Karpas-422 (cell line): Measurements from ENCODE around the gene NAA20. TPM values are rescaled to one million over a fixed set of nuclear protein-coding genes. Genes with fewer than 3 reads are reported as not detected.

Experiments
- DNase-seq: peaks from one replicate; pipeline ENCODE4 v3.0.0-alpha.2; 2015
- H2AFZ ChIP-seq: fragments of 200-600 bp; sonication (generic); 2 replicates; pipeline ENCODE4 v1.6.1; 2014; ENCODE audit warnings: antibody characterized with exemption, low read length, mixed read lengths
- H3K27ac ChIP-seq: fragments of 200-600 bp; sonication (generic); 2 replicates; pipeline ENCODE4 v1.5.1; 2014; ENCODE audit warnings: mild to moderate bottlenecking, low read length, moderate library complexity
- H3K27me3 ChIP-seq: fragments of 200-600 bp; sonication (generic); 2 replicates; pipeline ENCODE4 v1.6.1; 2014; ENCODE audit warnings: low read length, mixed read lengths
- H3K36me3 ChIP-seq: fragments of 200-600 bp; sonication (generic); 2 replicates; pipeline ENCODE4 v1.6.1; 2014; ENCODE audit warnings: low read length, mixed read lengths; ENCODE audit not compliant: insufficient read depth
- H3K4me1 ChIP-seq: fragments of 200-600 bp; sonication (generic); 2 replicates; pipeline ENCODE4 v1.6.1; 2014; ENCODE audit warnings: mild to moderate bottlenecking, low read length, mixed read lengths
- H3K4me2 ChIP-seq: fragments of 200-600 bp; sonication (generic); 2 replicates; pipeline ENCODE4 v1.6.1; 2014; ENCODE audit warnings: low read length, low read depth, mild to moderate bottlenecking; ENCODE audit not compliant: poor library complexity, severe bottlenecking
- H3K4me3 ChIP-seq: fragments of 200-600 bp; sonication (generic); 2 replicates; pipeline ENCODE4 v1.5.1; 2014; ENCODE audit warnings: mild to moderate bottlenecking, antibody characterized with exemption, low read length, mixed read lengths
- H3K79me2 ChIP-seq: fragments of 200-600 bp; sonication (generic); 2 replicates; pipeline ENCODE4 v1.6.1; 2014; ENCODE audit warnings: mild to moderate bottlenecking, low read length, mixed read lengths
- H3K9ac ChIP-seq: fragments of 200-600 bp; sonication (generic); 2 replicates; pipeline ENCODE4 v1.6.0; 2014; ENCODE audit warnings: low read length
- H3K9me2 ChIP-seq: fragments of 200-600 bp; sonication (generic), shearing (Covaris generic); replicated peaks from 2 replicates; pipeline ENCODE4 v1.6.0; 2014; ENCODE audit warnings: mild to moderate bottlenecking, low read length, moderate library complexity; ENCODE audit not compliant: insufficient read depth
- H3K9me3 ChIP-seq: fragments of 300-700, 200-600 bp; sonication (generic); 2 replicates; pipeline ENCODE4 v1.6.1; 2014; ENCODE audit warnings: low read length, mixed read lengths
- H4K20me1 ChIP-seq: fragments of 200-600 bp; sonication (generic); 2 replicates; pipeline ENCODE4 v1.6.1; 2014; ENCODE audit warnings: mild to moderate bottlenecking, antibody characterized with exemption, low read length, low read depth; ENCODE audit not compliant: insufficient read depth
- total RNA-seq: library from RNA; depleted of rRNA; stranded (reverse); fragments of >200 nt; shearing (Covaris generic); gene quantifications from 2 replicates; pipeline ENCODE4 v1.2.3, GENCODE V29; 2014; ENCODE audit warnings: low replicate concordance

Gene NAA20
- total RNA-seq, 1 experiment from 2014 or later, result 32.8 TPM

DNA sequence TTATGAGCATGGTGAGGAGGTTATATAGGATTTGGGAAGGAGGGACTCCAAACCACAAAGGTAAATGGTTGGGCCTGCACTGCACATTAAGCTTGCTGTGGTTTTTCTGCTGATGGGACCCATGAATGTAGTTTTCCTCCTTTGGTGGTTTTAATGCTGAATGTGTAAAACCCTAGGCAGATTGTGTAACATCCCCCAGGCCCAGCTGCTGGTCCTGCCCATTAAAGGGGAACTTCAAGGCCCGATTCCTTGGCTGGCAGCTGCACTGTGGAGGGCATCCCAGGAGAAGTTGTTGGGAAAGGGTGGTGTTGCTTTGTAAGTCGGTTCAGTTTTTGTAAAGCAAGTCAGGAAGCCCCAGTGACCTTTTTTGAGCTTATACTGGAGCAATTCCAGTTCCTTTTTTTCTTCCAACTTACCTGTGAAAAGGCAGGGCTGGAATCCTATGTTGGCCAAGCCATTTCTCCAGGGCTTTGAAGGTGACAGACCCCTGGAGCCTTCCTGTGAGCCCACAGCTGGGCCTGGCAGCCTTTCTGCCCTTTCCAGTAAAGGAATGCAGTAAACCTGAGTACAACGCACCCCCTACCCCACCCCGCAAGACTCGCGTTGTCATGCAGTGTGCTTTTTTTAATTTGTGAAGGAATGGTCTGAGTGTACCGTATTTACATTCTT is 43.1 kb upstream of the NAA20 start:
- no peak for DNase-seq
- H3K9me2 ChIP-seq, result no peaks in the 10 kb centered on the region
- no peak overlapping the region for H3K4me2 ChIP-seq
- no peak overlapping the region for H3K27ac ChIP-seq
- H4K20me1 ChIP-seq, result no peaks in the 10 kb centered on the region
- no peaks in the 10 kb centered on the region for H3K36me3 ChIP-seq
- no peaks in the 10 kb centered on the region for H3K4me1 ChIP-seq
- H3K79me2 ChIP-seq, result no peaks in the 10 kb centered on the region
- H2AFZ ChIP-seq, result no peak overlapping the region
- H3K4me3 ChIP-seq, result no peak overlapping the region
- no peaks in the 10 kb centered on the region for H3K27me3 ChIP-seq
- no peaks in the 10 kb centered on the region for H3K9me3 ChIP-seq
- no peak overlapping the region for H3K9ac ChIP-seq

DNA sequence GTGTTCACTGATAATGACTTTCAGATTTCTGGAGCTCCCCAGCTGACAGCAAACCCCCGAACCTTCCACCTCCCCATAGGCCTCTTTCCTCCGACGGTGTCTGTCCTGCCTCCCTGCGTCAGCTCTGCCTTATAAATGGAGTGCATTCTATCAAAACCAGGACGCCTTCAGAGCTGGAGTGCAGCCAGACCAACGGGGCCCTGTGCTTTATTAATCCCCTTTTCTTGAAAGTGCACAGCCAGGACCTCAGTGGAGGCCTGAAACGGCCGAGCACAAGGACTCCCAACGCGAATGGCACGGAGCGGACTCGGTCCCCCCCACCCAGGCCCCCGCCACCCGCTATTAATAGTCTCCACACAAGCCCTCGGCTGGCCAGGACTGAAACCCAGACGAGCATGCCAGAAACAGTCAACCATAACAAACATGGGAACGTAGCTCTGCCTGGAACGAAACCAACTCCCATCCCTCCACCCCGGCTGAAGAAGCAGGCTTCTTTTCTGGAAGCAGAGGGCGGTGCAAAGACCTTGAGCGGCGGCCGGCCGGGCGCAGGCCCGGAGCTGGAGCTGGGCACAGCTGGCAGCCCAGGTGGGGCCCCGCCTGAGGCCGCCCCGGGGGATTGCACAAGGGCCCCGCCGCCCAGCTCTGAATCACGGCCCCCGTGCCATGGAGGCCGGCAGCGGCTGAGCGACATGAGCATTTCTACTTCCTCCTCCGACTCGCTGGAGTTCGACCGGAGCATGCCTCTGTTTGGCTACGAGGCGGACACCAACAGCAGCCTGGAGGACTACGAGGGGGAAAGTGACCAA is 42.3 kb upstream of the NAA20 start:
- Histone ChIP-seq H3K4me3 (no peak overlapping the region), H3K36me3 (no peaks in the 10 kb centered on the region), H3K79me2 (no peaks in the 10 kb centered on the region), H3K9ac (no peak overlapping the region), H4K20me1 (no peaks in the 10 kb centered on the region), H3K27me3 (no peaks in the 10 kb centered on the region), H3K4me2 (no peak overlapping the region), H3K9me2 (no peaks in the 10 kb centered on the region), H2AFZ (no peak overlapping the region), H3K9me3 (no peaks in the 10 kb centered on the region), H3K4me1 (no peaks in the 10 kb centered on the region), H3K27ac (no peak overlapping the region)
- no peak for DNase-seq

DNA sequence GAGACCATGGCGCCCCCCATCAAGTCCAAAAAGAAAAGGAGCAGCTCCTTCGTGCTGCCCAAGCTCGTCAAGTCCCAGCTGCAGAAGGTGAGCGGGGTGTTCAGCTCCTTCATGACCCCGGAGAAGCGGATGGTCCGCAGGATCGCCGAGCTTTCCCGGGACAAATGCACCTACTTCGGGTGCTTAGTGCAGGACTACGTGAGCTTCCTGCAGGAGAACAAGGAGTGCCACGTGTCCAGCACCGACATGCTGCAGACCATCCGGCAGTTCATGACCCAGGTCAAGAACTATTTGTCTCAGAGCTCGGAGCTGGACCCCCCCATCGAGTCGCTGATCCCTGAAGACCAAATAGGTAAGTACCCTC is 41.7 kb upstream of the NAA20 start:
- no peaks in the 10 kb centered on the region for H3K4me1 ChIP-seq
- H3K4me3 ChIP-seq, result no peak overlapping the region
- H3K27me3 ChIP-seq, result no peaks in the 10 kb centered on the region
- no peaks in the 10 kb centered on the region for H3K9me3 ChIP-seq
- DNase-seq, result no peak
- H4K20me1 ChIP-seq, result no peaks in the 10 kb centered on the region
- H3K36me3 ChIP-seq, result no peaks in the 10 kb centered on the region
- no peak overlapping the region for H3K4me2 ChIP-seq
- H2AFZ ChIP-seq, result no peak overlapping the region
- no peak overlapping the region for H3K9ac ChIP-seq
- H3K27ac ChIP-seq, result no peak overlapping the region
- H3K9me2 ChIP-seq, result no peaks in the 10 kb centered on the region
- H3K79me2 ChIP-seq, result no peaks in the 10 kb centered on the region

DNA sequence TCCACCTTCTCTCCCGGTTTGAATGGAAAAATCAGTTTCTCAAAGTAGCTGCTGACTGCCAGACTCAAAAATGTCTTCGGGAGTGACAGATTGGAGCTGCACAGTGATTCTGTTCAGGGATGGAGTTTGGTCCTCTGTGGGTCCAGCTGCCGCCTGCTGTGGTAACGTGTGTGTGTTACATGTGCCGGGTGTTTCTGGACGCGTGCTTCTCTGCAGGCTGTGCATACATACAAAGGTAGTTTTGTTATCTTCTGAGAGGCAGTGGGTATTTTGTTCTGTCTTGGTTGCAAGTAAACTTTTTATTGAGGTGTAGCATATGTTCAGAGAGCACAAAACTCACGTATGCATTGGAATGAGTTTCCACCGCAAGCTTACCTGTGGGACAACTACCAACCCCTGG is 41.3 kb upstream of the NAA20 start:
- H3K36me3 ChIP-seq, result no peaks in the 10 kb centered on the region
- no peaks in the 10 kb centered on the region for H3K9me2 ChIP-seq
- no peak overlapping the region for H3K4me3 ChIP-seq
- no peaks in the 10 kb centered on the region for H3K79me2 ChIP-seq
- H3K4me1 ChIP-seq, result no peaks in the 10 kb centered on the region
- no peak overlapping the region for H2AFZ ChIP-seq
- no peak overlapping the region for H3K4me2 ChIP-seq
- H3K9me3 ChIP-seq, result no peaks in the 10 kb centered on the region
- no peaks in the 10 kb centered on the region for H3K27me3 ChIP-seq
- DNase-seq, result no peak
- H4K20me1 ChIP-seq, result no peaks in the 10 kb centered on the region
- no peak overlapping the region for H3K9ac ChIP-seq
- no peak overlapping the region for H3K27ac ChIP-seq

DNA sequence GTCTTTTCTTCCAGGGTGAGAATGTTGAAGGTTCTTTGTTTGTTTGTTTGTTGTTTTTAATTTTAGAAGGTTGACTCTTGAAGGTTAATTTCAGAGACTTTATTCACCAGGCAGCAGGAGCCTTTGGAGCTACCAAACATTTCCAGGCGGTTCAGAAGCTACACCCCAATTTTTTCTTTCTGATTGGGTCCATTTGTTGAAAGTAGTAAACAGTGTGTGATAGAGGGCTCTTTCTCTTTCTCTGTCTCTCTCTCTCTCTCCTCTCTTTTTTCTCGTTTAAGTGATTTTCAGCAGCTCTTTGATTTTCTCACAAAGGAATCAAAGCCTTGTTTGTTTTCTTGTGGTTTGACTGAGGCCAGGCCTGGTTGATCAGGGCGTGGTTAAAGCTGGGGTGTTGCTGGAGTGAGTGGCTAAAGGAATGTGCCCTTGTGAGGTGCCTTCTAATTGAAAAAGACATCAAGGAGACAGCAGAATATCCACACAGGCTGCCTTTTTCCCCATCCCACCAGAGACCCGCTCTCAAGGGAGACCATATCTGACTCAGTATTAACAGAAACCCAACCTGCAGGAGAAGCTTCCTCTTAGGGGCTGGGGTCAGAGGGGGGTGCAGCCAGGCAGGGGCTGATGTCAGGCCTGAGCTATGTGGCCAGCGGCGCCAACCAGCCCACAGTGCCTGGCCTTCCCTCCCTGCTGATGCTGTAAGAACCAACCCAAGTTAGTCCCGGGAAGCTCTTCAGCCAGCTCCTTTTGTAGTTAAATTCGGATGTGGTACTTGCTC is 40.4 kb upstream of the NAA20 start:
- Histone ChIP-seq H3K27me3 (no peaks in the 10 kb centered on the region), H3K27ac (no peak overlapping the region), H3K9me3 (no peaks in the 10 kb centered on the region), H3K4me3 (no peak overlapping the region), H3K79me2 (no peaks in the 10 kb centered on the region), H3K9me2 (no peaks in the 10 kb centered on the region), H3K4me2 (no peak overlapping the region), H3K9ac (no peak overlapping the region), H2AFZ (no peak overlapping the region), H3K4me1 (no peaks in the 10 kb centered on the region), H3K36me3 (no peaks in the 10 kb centered on the region), H4K20me1 (no peaks in the 10 kb centered on the region)
- DNase-seq, result no peak

GRCh38 chr20:19977373-19977770 is 39.8 kb upstream of the NAA20 start:
- Histone ChIP-seq H3K9me2 (no peaks in the 10 kb centered on the region), H3K27ac (no peak overlapping the region), H3K4me1 (no peaks in the 10 kb centered on the region), H3K27me3 (no peaks in the 10 kb centered on the region), H3K9ac (no peak overlapping the region), H2AFZ (no peak overlapping the region), H4K20me1 (no peaks in the 10 kb centered on the region), H3K4me2 (no peak overlapping the region), H3K79me2 (no peaks in the 10 kb centered on the region), H3K9me3 (no peaks in the 10 kb centered on the region), H3K36me3 (no peaks in the 10 kb centered on the region), H3K4me3 (no peak overlapping the region)
- no peak for DNase-seq

DNA sequence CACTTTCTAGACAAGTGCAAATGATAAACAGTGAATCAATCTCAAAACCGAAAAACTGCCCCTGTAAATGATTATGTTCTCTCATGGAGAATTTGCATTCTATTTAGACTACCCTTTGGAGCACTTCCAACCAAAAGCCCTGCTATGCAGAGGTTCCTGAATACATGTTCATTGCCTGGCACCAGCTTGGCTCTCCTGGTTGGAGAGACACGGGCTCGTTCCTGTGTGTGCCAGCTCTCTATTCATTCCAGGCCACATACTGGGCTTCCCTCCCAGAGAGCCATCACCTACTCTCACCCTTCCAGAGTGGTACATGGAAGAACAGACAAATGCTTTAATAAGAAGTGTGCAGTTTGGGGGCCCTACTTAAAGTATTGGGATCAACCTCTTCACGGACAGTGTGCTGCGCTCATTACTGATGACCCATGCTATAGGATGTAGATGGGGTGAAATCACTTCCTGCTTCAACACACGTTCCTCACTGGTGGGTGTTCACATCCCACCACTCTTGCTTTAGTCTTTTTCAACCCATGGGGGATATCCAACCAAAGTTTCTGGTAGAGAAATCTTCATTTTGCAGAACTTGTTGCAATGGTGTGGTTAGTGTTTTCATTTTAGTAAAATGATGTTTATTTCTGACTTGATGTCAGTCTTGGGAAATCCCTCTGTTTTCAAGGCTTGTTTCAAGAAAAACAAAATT is 38.5 kb upstream of the NAA20 start:
- no peak overlapping the region for H3K4me3 ChIP-seq
- H3K27me3 ChIP-seq, result no peaks in the 10 kb centered on the region
- no peaks in the 10 kb centered on the region for H3K36me3 ChIP-seq
- no peaks in the 10 kb centered on the region for H4K20me1 ChIP-seq
- H3K4me1 ChIP-seq, result no peaks in the 10 kb centered on the region
- no peak overlapping the region for H3K4me2 ChIP-seq
- DNase-seq, result no peak
- H3K79me2 ChIP-seq, result no peaks in the 10 kb centered on the region
- H3K9me2 ChIP-seq, result no peaks in the 10 kb centered on the region
- H3K9me3 ChIP-seq, result no peaks in the 10 kb centered on the region
- H3K9ac ChIP-seq, result no peak overlapping the region
- H2AFZ ChIP-seq, result no peak overlapping the region
- H3K27ac ChIP-seq, result no peak overlapping the region

DNA sequence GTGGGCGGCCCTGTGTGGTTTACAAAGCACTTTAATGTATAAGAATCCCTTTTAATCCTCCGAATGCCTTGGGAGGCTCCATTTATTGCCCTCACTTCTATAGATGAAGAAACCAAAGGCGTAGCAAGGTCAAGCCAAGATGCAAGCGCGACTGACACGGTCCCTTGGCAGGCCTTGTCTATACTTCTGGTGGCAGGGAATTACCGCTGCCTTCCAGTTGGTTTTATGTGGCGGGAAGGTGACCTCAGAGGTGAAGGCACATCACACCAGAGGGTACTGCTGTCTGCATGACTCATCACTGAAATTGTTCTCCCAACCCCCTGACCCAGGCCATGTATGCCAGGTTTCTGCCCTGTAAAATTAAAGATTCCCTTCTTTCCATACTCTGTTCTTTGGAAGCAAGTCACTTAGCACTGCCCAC is 36.1 kb upstream of the NAA20 start:
- H3K9me2 ChIP-seq, result no peaks in the 10 kb centered on the region
- peaks cover 3% of the 10 kb centered on the region; the same call in 1 of the 2 replicates for H3K27me3 ChIP-seq
- H3K36me3 ChIP-seq, result no peaks in the 10 kb centered on the region
- H3K9ac ChIP-seq, result no peak overlapping the region
- no peaks in the 10 kb centered on the region for H3K79me2 ChIP-seq
- H3K27ac ChIP-seq, result no peak overlapping the region
- H3K4me1 ChIP-seq, result no peaks in the 10 kb centered on the region
- no peaks in the 10 kb centered on the region for H3K9me3 ChIP-seq
- no peak for DNase-seq
- H4K20me1 ChIP-seq, result no peaks in the 10 kb centered on the region
- H2AFZ ChIP-seq, result no peak overlapping the region
- H3K4me2 ChIP-seq, result no peak overlapping the region
- no peak overlapping the region for H3K4me3 ChIP-seq
